ENCODE measurements around the gene GRM1.

DNA sequence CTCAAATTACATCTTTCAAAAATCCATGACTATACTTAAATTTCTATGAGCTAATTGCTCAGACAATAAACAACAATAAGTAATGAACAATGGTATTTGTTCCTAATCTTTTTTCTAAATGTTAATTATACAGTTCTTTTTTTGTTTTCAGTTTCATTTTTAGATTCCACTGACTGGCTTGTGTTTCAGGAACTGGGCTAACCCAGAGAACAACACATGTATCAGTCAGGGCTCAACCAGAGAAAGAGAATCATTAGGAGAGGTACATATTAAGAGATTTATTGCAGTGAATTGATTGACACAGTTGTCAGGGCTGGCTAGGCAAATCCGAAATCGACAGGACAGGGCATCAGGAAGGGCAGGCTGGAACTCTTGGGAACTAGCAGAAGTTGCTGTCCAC lies 182.8 kb downstream of the GRM1 start:
- TF ChIP-seq, protein P1, sequence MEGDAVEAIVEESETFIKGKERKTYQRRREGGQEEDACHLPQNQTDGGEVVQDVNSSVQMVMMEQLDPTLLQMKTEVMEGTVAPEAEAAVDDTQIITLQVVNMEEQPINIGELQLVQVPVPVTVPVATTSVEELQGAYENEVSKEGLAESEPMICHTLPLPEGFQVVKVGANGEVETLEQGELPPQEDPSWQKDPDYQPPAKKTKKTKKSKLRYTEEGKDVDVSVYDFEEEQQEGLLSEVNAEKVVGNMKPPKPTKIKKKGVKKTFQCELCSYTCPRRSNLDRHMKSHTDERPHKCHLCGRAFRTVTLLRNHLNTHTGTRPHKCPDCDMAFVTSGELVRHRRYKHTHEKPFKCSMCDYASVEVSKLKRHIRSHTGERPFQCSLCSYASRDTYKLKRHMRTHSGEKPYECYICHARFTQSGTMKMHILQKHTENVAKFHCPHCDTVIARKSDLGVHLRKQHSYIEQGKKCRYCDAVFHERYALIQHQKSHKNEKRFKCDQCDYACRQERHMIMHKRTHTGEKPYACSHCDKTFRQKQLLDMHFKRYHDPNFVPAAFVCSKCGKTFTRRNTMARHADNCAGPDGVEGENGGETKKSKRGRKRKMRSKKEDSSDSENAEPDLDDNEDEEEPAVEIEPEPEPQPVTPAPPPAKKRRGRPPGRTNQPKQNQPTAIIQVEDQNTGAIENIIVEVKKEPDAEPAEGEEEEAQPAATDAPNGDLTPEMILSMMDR (conservative IDR thresholded peaks at IDR 0.05 in 1 of 2, IDR thresholded peaks at IDR 0.05 in 1 of 2; ENCODE audit: low read depth in 1 of 2, low read length in 2 of 2), result no peak
- no peak for TF ChIP-seq EZH2 (IDR thresholded peaks at IDR 0.05; ENCODE audit: low read length, missing control alignments)
